ENCODE data around the gene ANGPTL2.
A peak's percentile ranks its signal among the peaks of the same experiment; 100 is the strongest.

GRCh38 chr9:127122176-127123063 lies at the start of gene ANGPTL2:
- TF ChIP-seq POLR2A (IDR thresholded peaks at IDR 0.05) (peak; percentile 73 to 78), CTCF (IDR thresholded peaks at IDR 0.05) (peak in 1 of 4 experiments; percentile 24), EP300 (IDR thresholded peaks at IDR 0.05) (no peak), POLR2AphosphoS5 (IDR thresholded peaks at IDR 0.05) (peak; percentile 93)
